ENCODE data around the gene TBC1D22A.
"Not testable (repeated sequence)": the region's sequence is repeated elsewhere in the genome, so short reads cannot be mapped to it uniquely, and the experiment has no call there.

Gene TBC1D22A

DNA sequence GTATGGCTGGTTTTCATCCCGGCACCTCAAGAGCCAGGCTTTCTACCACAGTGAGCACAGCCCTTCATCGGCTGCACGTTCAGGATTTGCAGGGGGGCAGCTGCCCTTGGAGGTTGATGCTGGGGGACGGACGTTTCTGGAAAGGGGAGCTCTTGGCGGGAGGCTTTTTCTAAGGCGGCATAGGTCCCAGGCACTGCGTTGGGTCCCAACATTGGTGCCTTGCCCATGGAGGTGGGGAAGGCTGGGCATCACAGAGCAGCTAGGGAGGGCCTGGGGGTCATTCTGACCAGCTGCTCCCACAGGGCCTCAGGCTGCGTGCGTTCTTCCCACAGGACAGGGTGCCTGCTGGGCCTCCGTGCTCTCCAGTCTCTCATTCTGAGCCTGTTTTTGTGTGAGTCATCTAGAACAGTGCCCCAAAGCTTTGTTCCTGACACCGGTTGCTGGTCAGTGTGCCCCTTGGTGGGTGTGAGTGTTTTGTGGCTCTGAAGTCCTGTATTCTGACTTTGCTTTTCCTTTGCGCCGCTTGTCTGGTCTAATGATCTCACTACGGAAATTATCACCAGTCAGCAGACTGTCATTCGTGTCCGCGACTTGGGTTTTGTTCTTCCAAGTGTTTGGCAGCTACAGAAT, 275.9 kb downstream of the TBC1D22A start:
- no peak for DNase-seq

DNA sequence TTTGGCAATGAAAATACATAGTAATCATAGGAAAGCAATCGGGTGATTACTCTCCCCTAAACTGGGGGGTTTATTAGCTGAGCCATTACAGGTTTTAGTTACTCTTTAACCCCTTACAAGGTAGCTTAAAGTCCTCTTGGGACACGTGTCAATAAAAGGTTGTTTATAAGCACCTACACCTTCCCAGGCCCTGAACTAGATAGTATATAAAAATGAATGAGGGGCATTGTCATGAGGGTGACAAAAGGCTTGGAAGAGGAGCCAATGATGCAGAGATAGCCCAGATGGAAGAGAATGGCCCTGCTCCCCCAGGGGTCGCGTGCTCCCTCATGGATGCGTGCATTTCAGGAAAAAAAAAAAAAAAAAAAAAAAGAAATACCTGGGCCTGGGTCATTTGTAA, 276.9 kb downstream of the TBC1D22A start:
- DNase-seq = no peak

DNA sequence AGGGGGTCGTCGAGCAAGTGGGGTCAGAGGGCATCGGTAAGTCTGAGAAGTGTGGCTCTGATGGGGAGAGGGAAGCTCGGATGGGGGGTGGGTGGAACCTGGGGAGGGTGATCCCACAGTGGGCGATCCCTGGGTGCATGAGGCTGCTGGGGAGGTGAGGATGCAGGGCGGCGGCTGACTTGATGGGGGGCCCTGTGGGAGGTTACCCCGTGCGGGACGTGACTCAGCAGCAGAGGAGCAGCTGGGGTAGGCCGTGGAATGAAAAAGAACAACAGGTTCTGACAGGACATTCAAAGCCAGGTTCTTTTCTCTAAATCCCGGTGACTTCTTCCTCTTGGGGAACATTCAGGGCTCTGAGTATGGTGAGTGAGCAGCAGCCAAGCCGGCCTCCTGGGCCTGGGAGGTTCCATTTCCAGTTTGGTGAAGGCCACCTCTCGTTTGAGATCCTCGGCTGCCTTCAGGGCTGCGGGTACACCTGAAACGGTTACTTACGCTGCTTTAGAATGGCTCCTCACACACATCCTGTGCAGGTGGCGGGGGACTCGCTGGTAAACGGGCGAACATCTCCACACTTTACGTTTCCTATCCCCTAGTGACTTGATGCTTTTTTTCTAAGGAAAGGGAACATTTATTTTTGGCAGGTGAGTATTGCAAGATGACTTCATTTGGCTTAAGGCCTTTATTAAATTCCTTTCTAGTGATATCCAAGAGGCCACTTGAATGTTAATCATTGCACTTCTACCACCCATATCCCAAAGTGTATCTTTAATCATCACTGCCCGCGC, 278.2 kb downstream of the TBC1D22A start:
- no peak for DNase-seq

DNA sequence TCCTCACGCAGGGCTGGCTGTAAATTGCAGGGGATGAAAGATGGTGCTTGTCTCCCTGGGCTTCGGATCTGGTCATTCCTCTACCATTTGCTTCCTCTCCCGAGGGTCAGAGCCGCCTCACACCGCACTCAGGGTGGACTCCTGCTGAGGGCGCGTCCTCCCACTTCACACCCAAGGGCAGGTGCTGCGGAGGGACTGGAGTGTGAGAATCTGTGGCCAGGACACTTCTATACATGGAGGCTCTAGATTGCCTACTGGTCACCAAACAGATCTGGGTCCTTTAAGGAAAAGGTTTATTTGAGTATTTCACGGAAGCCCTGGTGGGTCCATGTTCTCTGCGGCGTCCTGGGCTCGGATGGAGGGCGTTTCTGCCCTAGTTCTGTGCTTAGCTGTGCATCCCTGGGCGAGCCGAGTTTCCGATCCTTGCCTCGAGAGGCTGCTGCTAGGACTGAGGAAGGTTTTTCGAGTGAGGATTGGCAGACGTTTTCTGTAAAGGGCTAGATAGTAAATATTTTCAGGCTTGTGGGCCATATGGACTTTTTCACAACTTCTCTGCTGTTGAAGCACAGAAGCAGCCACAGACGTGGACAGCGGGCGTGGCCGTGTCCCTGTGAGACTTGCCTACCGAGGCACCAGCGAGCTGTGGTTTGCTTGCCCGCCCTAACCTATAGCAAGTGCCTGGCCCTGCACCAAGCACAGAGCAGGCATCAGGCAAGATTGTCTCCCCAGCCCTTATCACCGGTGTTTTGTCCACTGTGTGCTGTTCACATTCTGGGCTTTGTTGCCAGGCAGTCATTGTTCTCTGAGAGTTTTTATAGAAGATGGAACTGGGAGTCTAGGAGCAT, 279.0 kb downstream of the TBC1D22A start:
- no peak for DNase-seq

DNA sequence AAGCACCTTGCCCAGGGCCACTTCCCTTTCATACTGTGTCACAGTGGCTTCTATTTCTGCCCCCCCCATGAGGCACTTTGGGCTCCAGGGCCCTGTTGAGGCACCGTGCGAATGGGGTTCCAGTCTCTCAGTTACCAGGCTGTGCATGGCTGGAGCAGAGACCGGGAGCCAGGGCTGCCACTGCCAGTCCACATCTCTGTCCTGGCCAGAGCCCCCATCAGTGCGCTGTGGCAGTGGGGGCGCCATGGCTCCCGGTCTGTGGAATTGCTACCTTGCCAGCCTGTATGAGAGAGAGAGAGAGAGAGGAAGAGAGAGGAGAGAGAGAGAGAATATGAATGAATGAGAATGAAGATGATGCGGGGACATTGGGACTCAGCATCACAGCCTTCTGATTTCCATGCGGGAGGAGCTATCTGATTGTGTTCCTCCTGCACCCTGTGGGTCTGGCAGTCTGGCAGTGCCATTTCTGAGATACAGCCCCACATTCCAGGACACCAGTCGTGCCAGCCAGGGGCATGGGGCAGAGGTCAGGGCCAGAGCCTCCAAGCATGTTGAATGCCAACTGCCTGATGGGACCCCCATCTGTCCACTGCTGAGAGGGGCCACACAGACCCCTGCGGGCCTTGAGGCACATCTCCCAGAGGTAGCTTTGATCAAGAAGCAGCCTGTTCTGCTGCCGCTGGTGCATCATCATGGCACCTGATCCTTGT, 279.8 kb downstream of the TBC1D22A start:
- no peak for DNase-seq

DNA sequence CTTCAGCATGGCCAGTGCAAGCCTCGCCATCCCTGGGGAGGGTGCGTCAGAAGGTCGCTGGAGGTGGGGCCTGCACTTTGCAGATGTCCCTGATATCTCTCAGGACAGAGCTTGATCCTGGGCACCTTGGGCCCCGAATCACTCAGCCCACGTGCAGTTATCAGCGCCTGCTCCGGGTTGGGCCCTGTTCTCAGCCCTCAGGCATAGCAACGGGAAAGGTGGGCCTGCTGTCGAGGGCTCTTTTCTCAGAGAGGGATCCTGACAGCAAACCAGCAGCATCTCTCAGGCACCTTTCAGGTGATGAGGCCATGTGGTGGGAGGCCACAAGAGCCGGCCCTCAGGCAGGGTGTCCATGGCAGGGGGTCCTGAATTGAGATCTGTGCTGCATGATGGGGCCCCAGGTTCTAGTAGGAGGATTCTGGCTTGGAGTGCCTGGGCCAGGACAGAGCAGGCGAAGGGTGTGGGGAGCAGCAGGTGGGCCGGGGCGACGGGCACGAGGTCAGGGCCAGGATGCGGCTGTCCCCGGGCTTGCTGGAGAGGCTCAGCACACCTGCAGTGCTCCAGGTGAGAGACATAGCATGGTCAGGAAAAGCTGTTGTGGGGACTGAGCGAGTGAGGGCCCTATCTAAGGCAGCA, 280.5 kb downstream of the TBC1D22A start:
- DNase-seq = no peak

DNA sequence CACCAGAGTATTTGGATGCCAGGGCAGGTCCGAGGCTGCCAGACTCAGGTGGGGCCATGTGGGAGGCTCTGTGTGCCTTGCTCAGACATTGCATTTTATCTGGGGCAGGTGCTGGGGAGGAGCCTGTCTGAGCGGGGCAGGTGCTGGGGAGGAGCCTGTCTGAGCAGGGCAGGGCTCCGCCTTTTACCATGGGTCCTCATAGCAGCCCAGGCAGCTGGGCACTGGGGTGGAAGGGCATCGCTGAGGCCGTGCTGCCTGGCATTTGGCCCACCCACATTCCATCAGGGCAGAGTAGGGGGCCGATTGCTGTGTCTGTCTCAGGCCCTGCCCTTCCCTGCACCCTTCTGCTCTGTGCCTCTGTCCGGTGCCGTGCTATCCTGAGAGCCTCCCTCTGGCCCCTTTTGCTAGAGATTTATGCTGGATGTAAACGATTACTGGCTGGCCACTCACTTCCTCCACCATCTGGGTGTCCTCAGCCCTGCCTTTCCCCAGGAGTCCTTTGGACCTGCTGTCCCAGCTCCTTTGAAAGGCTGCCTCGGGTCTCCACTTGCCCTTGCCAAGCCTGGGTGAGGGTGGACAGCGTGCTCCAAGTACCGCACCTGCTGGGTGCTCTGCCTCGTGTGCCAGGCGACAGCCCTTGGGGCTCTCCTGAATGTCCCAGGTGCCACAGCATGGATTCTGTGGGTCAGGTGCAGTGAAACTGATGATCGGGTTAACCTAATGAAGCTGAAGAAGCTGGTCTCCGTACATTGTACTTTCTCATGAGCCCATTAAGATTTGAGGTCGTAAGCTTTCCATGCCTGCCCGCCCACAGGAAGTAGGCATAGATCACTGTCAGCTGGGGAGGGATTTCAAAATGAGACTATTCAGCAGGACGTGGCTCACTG, 281.6 kb downstream of the TBC1D22A start:
- DNase-seq = no peak

DNA sequence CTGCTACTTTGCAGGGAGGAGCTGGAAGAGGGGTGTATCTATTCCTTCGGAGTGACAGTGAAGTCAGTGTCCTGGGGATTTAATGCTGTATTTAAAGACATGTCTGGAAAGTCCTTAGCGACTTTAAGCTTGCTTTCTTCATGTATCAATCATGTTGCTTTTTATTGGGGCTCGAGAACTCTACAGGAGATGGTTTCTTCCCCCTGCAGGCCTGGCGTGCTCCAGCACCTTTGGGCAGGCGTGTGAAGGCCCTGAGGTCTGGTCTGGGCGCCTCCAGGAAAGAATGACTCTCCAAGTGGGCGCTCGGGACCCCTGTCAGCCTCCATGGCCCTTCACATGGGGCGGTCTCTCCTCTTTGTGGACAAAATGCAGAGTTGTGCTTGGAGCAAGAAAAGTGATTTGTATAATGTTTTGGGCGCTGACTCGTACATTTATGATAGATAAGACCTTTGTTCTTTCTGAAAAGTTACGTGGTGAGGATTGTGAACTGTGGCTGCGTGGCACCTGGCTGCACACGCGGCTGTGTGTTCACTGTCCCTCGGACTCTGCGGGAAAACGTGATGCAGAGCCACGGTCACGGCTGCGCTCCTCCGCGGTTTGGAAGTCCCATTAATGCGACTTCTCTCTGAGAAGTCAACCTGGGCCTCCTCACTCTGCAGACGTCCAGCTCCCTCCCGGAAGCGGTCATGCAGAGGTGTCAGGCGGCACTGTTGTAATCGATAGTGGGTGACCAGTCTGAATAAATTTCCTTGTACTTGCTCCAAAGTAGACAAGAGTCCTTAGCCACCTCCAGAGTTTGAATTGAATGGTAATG, 282.5 kb downstream of the TBC1D22A start:
- no peak for DNase-seq

DNA sequence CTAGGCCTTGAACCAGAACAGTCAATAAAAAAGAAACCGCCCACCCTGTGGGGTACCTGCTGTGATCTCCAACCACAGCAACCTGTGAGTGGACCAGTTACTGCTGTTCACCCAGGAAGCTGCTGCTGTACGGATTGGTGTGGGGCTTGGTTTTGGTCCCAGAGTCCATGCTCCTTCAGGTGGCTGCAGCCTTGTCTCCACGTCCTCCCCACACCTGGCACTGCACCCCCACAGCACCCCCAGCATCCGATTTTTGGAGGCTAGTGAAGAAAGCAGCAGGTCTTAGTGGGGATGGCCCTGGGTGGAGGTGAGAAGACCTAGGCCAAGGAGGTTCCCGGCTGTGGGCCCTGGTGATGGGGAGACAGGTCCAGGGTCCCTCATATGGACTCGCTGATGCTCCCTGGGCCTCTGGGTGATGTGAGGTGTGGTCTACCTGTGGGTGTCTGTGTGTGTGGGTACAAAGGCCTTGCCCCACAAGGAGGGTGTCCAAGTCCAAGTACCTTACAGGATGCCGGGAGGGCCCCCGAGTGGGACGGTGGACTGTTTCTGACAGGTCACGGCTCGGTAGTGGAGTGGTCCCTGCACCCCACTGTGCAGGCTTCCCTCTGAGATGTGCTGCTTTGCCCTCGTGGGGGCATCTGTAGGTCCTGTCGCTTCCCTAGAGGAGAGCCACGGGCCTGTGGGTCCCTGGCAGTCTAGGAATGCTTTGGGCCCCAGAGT, 283.4 kb downstream of the TBC1D22A start:
- DNase-seq = no peak

DNA sequence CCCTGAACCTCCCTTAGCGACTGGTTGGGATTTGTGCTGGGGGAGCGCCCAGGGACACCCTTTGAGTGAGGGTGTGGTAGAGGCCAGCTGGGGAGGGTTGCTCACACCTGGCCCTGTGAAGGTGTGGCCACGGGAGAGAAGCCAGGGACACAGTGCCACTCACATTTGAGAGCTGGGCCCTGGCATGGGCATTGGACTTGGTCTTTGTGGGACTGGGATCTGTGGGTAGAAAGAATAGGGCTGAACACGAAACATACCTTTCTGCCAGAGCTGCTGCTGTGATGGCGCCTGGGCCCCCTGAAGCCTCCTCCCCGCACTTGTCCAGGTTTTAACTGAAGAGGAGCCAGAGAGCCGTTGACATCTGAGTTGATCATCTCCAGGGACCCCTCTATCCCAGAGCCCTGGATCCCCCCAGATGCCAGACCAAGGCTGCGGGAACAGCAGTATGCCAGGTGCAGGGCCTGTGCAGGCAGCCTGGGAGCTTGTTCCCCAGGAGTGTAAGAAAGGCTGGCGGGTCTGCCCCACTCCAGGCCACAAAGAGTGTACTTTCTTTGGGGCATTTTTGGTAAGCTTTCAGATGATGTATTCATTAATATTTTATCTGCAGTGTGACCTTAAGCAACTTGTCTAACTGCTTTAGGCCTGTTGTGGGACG, 284.1 kb downstream of the TBC1D22A start:
- DNase-seq = no peak

DNA sequence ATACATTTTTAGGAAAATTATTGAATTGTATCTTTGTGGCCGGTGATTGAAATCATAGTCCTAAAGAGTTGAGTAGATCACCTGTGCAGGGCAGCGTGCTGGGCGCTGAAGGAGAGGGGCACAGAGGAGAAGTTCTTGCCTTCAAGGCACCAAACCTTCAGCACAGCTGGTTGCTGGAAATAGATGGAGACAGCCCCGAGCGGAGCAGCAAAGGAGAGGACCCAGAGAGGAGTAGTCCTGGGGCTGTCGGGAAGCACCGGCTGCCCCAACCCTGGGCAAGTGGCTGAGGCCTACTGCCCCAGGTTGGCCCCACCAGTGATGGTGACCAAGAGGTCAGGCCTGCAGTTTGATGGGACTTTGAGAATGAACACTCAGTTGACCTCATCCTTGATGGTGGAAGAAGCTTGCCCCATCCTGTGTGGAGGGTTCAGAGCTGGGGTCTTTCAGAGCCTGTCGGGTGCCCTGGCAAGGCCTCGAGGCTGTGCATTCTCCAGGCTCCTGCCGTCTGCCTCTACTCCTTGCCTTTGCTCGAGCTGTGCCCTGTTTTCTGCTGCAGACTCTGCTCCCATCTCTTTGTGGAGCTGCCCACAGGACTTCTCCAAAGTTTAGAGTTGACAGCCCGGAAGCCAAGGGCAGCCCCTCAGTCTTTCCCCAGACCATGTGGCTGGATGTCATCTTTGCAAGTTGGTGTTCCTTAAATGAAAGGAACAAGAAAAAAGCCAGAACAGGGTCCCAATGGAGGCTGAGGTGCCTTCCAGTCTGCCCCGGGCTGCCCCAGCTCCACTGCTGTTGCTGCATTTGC, 285.1 kb downstream of the TBC1D22A start:
- DNase-seq = no peak

DNA sequence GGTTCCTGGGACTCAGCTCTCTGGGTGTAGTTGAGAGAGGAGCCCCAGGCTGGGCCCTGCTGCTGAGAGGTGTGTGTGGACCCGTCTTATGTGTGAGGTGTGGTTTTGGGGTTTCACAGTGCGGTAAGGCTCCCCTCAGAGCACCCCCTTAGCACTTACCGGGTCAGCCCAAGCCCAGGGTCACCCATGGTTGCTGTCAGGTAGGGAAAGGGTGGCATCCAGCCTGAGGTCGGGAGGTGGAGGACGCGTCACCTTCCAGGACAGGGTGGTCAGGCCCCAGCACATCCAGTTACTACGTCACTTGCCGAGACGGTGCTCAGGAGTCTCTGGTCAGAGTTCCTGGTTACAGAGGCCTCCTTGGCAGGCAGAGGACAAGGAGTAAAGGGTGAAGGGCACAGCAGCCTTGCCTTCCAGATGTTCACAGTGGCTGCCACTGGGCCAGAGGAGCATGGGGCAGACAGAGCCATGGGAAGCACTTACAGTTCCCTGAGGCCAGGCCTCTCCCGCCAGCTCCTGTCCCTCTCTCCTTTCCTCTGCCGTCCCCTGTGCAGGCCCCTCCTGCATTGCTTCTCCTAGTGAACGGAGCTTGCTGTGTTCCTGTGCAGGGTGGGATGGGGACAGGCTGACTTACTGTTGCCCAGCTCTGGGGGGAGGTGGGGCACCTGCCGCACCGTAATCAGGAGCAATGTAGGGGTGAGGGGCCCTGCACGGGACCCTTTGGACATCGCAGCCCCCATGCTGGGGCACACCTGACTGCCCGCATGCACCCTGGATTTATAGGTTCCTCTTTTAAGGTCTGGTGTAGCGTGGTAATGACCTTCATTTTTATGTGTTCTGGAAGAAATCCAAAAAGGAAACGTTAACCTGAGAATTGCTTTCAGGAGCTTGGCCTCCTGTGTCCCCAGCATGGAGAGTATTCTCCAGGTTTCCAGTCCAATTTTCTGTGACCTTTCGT, 285.9 kb downstream of the TBC1D22A start:
- no peak for DNase-seq

DNA sequence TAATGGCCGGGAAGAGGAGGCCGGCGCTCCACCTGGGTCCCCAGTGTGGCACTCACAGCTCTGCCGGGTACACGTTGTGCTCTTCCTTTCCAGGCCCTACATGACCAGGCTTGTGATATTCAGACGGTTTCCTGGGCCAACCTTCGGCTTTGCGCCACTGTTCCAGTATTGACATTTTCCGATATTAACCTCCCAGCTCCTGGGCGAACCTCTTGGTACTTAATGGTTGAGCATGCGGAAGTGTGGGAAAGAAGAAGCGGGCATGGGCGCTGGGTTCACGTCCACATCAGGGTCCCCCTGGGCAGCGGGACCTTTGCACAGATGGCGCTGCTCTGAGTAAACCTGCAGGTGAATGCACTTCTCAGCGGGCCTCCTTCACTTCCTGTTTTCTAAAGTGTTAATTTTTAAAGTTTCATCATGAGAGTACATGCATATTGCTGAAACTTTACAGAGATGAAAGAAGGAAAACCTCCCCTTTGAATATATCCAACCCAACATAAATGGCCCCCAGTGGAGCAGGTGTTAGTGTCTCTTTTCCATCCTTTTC, 286.7 kb downstream of the TBC1D22A start:
- DNase-seq = no peak

DNA sequence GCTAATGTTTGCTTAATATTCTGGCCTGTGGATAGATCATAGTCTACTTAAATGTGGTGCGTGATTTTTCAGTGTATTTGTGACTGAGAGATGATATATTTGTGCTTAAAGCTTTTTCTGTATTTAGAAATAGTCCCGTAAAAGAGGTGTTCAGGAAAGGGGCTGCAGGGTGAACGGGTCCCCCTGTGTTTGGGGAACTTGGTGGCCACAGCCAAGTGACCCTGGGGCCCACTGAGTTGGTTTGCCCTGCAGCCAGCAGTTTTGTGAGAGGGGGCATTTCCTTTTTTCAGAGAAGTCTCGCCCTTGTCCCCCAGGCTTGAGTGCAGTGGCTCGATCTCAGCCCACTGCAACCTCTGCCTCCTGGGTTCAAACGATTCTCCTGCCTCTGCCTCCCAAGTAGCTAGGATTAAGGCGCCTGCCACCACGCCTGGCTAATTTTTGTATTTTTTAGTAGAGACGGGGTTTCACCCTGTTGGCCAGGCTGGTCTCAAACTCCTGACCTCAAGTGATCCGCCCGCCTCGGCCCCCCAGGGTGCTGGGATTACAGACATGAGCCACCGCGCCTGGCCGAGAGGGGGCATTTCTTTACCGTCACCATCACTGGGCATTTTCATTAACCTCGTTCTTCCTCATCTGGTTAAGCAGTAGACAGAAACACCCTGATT, 287.4 kb downstream of the TBC1D22A start:
- not testable (repeated sequence) for DNase-seq

DNA sequence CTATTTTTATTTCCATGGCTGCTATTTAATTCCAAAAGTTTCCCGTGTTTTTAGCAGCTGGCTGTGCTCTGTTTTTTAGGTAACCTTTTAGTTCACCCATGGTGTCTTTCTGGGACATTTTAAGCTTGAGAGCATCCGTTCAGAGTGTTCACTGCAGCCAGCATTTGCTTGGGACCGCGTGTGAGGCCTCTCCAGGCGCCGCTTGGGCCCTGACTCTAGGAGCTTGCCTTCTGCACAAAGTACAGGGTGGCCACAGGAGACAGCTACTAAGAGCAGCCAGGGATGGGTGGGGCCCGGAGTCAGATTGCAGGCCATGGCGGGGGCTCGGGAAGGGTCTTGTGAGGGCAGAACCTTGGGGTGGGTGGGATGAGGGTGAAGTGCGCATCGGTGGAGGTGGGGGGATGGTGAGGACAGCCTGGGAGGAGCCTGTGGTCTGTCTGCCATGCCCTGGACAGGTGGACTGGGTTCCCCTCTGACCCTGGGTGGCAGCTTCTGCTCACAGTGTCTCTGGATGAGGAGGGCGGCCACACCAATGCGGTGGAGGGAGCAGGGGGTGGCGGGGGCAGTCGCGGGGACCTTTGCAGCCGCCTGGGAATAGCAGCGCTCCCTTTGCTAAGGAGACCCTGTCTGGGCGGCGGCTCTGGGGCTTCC, 288.1 kb downstream of the TBC1D22A start:
- no peak for DNase-seq
